ENCODE data around the gene DCLK2. TPM values are rescaled to one million over a fixed set of nuclear protein-coding genes. Genes with fewer than 3 reads are reported as not detected.

DCLK2 gene
- total and polyA plus RNA-seq, 2 experiments from 2014 or later, result 3.2 to 4.8 TPM

DNA sequence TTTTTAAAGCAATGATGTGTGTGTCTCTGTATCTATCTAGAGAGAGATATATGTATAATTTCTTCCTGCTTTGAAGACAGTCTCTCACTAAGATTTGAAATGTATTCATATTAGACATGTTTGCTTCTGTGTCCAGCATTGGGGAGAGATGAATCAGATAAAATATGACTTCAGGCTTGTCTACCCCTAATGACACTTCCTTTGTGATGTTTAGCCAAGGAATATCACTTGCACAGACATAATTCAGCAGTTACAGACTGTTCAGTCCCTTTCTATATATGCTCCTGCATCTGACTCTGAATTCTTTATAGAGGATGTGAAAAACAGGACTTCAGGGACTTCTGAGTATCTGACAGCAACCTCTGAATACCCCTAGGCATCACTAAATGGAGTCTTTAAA lies 158.4 kb downstream of the DCLK2 start:
- no peaks in the 10 kb centered on the region for H3K9me3 ChIP-seq (ENCODE audit: low read depth)
- H3K4me1 ChIP-seq (ENCODE audit: low read depth), result peaks cover 5% of the 10 kb centered on the region
- H3K36me3 ChIP-seq, result no peaks in the 10 kb centered on the region
- no peak overlapping the region for H3K4me3 ChIP-seq
- H3K27ac ChIP-seq, result no peak overlapping the region
- DNase-seq (ENCODE audit: low read depth in 1 of 2, low spot score in 1 of 2), result no peak
- no peaks in the 10 kb centered on the region for H3K27me3 ChIP-seq
- TF ChIP-seq CTCF (IDR thresholded peaks at IDR 0.05; ENCODE audit: low read depth, low read length), result no peak

GRCh38 chr4:150237110-150237872 lies 159.0 kb downstream of the DCLK2 start:
- no peak for TF ChIP-seq CTCF (IDR thresholded peaks at IDR 0.05; ENCODE audit: low read depth, low read length)
- no peaks in the 10 kb centered on the region for H3K36me3 ChIP-seq
- no peaks in the 10 kb centered on the region for H3K9me3 ChIP-seq (ENCODE audit: low read depth)
- peaks cover 5% of the 10 kb centered on the region for H3K4me1 ChIP-seq (ENCODE audit: low read depth)
- no peaks in the 10 kb centered on the region for H3K27me3 ChIP-seq
- peak in 1 of 2 donors; percentile 85 for DNase-seq (ENCODE audit: low read depth in 1 of 2, low spot score in 1 of 2)
- H3K4me3 ChIP-seq, result no peak overlapping the region
- H3K27ac ChIP-seq, result no peak overlapping the region

GRCh38 chr4:150238591-150238990 lies 160.3 kb downstream of the DCLK2 start:
- H3K36me3 ChIP-seq, result no peaks in the 10 kb centered on the region
- no peak for TF ChIP-seq CTCF (IDR thresholded peaks at IDR 0.05; ENCODE audit: low read depth, low read length)
- H3K9me3 ChIP-seq (ENCODE audit: low read depth), result no peaks in the 10 kb centered on the region
- no peak overlapping the region for H3K27ac ChIP-seq
- no peak overlapping the region for H3K4me3 ChIP-seq
- H3K27me3 ChIP-seq, result no peaks in the 10 kb centered on the region
- H3K4me1 ChIP-seq (ENCODE audit: low read depth), result peaks cover 5% of the 10 kb centered on the region
- DNase-seq (ENCODE audit: low read depth in 1 of 2, low spot score in 1 of 2), result no peak

DNA sequence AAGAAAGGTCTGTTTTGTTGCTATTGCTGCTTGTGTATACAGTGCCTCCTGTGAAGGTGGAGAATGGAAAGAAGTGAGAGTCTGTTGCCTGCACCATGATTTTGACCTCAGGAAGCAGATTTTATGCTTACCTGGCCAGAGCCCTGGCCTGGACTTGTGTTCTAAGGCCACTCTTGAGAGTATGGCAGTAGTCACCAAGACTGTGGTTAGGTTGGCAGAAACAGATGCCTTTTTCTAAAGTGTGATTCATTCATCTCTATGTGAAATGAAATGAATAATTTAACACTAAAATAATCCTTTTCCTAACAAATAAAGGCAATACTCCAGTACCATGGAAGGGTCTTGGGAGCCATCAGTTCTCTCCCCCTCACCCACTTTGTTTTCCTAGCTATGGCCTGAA lies 161.8 kb downstream of the DCLK2 start:
- peaks cover 5% of the 10 kb centered on the region for H3K4me1 ChIP-seq (ENCODE audit: low read depth)
- no peak for TF ChIP-seq CTCF (IDR thresholded peaks at IDR 0.05; ENCODE audit: low read depth, low read length)
- H3K27me3 ChIP-seq, result no peaks in the 10 kb centered on the region
- H3K9me3 ChIP-seq (ENCODE audit: low read depth), result no peaks in the 10 kb centered on the region
- H3K36me3 ChIP-seq, result no peaks in the 10 kb centered on the region
- no peak overlapping the region for H3K4me3 ChIP-seq
- H3K27ac ChIP-seq, result no peak overlapping the region
- no peak for DNase-seq (ENCODE audit: low read depth in 1 of 2, low spot score in 1 of 2)

GRCh38 chr4:150242820-150243458 lies 164.7 kb downstream of the DCLK2 start:
- Histone ChIP-seq H3K27me3 (no peaks in the 10 kb centered on the region), H3K27ac (no peak overlapping the region), H3K9me3 (ENCODE audit: low read depth) (no peaks in the 10 kb centered on the region), H3K4me3 (no peak overlapping the region), H3K4me1 (ENCODE audit: low read depth) (no peaks in the 10 kb centered on the region), H3K36me3 (no peaks in the 10 kb centered on the region)
- TF ChIP-seq CTCF (IDR thresholded peaks at IDR 0.05; ENCODE audit: low read depth, low read length), result peak; percentile 95
- peak; percentile 62 to 66 for DNase-seq (ENCODE audit: low read depth in 1 of 2, low spot score in 1 of 2)
